Upper lobe of right lung (tissue), 1 donor: ENCODE results near the gene OSBPL3. TPM values are rescaled to one million over a fixed set of nuclear protein-coding genes. Genes with fewer than 3 reads are reported as not detected.

Experiments
- ATAC-seq: fragments of 200-7000 bp; cut with Tn5 transposase; one replicate; pipeline ENCODE4 v1.9.1; 2020; ENCODE audit warnings: mild to moderate bottlenecking, moderate library complexity
- DNase-seq: peaks from one replicate; pipeline ENCODE4 v3.0.0-alpha.2; 2020
- H3K27ac ChIP-seq: fragments of 200-600 bp; one replicate; pipeline ENCODE4 v1.8.0; 2022
- H3K27me3 ChIP-seq: fragments of 200-600 bp; one replicate; pipeline ENCODE4 v1.8.0; 2022; ENCODE audit warnings: mild to moderate bottlenecking
- H3K36me3 ChIP-seq: fragments of 200-600 bp; one replicate; pipeline ENCODE4 v1.8.0; 2022
- H3K4me1 ChIP-seq: fragments of 200-600 bp; one replicate; pipeline ENCODE4 v1.8.0; 2022
- H3K4me3 ChIP-seq: fragments of 200-600 bp; one replicate; pipeline ENCODE4 v1.8.0; 2022; ENCODE audit warnings: mild to moderate bottlenecking
- H3K9me3 ChIP-seq: fragments of 200-600 bp; one replicate; pipeline ENCODE4 v1.8.0; 2022
- intact Hi-C: fragments of 100-400 bp; cut with DNase I; formaldehyde crosslinking; loops from one replicate; pipeline ENCODE4 v1.11.0; 2022
- total RNA-seq: library from RNA; stranded (reverse); fragmentation: NEBNext Ultra II Directional; extraction: Animal tissue kit (Norgen Biotek cat#: 25700); gene quantifications from one replicate; pipeline ENCODE4 v1.2.1, GENCODE V29; 2021
- TF ChIP-seq, protein P1 (sequence below): fragments of 200-600 bp; IDR thresholded peaks from one replicate; pipeline ENCODE4 v1.8.0; 2022; ENCODE audit warnings: antibody characterized with exemption
- donor health status: DM: no; HTN: yes; CAD: no; lungs with severe emphysema.

The OSBPL3 gene
- total RNA-seq, 1 donor from 2014 or later, result 23.7 TPM

DNA sequence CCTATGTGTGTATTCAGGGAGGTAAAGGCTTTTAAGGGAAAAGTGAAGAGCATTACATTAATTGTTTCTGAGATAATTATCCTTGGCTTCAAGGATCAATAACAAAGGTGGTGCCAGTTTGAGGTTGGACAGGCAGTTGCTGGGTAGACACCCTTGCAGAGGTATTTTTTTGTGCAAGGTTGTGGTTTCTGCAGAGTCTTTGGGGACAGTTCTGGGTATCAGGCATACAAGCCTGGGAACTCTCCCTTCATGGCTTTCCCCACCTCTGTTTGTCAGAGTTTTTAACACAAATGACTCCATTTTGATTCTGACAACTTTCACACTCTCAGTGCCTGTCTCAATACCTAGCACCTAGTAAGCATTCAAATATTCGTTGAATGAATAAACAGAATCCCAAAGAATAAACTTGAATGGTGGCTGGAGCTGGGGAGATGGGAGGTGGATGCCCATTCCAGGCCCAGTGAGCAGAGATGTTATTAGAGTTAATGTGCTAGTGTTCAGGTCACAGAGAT lies 7.4 kb upstream of the OSBPL3 start:
- ATAC-seq (no peak), DNase-seq (no peak)
- Histone ChIP-seq H3K27ac (no peak overlapping the region), H3K4me3 (no peak overlapping the region), H3K36me3 (no peaks in the 10 kb centered on the region), H3K9me3 (no peaks in the 10 kb centered on the region), H3K27me3 (no peaks in the 10 kb centered on the region), H3K4me1 (no peaks in the 10 kb centered on the region)
- intact Hi-C loops, result no loop called here
- TF ChIP-seq, protein P1, sequence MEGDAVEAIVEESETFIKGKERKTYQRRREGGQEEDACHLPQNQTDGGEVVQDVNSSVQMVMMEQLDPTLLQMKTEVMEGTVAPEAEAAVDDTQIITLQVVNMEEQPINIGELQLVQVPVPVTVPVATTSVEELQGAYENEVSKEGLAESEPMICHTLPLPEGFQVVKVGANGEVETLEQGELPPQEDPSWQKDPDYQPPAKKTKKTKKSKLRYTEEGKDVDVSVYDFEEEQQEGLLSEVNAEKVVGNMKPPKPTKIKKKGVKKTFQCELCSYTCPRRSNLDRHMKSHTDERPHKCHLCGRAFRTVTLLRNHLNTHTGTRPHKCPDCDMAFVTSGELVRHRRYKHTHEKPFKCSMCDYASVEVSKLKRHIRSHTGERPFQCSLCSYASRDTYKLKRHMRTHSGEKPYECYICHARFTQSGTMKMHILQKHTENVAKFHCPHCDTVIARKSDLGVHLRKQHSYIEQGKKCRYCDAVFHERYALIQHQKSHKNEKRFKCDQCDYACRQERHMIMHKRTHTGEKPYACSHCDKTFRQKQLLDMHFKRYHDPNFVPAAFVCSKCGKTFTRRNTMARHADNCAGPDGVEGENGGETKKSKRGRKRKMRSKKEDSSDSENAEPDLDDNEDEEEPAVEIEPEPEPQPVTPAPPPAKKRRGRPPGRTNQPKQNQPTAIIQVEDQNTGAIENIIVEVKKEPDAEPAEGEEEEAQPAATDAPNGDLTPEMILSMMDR, result no peak

DNA sequence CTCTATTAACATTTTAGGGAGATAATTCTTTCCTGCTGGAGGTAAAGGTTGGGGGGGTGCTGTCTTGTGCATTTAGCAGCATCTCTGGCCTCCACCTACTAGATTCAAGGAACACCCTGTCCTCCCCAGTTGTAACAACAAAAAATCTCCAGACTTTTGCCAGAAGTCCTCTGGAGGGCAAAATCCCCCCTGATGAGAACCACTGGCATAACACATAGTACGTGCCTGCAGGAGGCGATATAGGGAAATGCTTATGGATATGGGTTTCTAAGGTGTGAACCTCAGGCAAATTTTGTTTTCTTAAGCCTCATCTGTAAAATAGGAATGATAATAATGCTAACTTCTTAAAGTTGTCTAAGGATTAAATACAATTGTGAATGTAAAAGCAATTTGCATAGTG lies 2.9 kb upstream of the OSBPL3 start:
- Histone ChIP-seq H3K9me3 (no peaks in the 10 kb centered on the region), H3K4me3 (no peak overlapping the region), H3K4me1 (peaks cover 5% of the 10 kb centered on the region), H3K36me3 (no peaks in the 10 kb centered on the region), H3K27me3 (no peaks in the 10 kb centered on the region), H3K27ac (no peak overlapping the region)
- ATAC-seq, result no peak
- intact Hi-C loops, result no loop called here
- no peak for DNase-seq
- TF ChIP-seq, protein P1, result no peak

DNA sequence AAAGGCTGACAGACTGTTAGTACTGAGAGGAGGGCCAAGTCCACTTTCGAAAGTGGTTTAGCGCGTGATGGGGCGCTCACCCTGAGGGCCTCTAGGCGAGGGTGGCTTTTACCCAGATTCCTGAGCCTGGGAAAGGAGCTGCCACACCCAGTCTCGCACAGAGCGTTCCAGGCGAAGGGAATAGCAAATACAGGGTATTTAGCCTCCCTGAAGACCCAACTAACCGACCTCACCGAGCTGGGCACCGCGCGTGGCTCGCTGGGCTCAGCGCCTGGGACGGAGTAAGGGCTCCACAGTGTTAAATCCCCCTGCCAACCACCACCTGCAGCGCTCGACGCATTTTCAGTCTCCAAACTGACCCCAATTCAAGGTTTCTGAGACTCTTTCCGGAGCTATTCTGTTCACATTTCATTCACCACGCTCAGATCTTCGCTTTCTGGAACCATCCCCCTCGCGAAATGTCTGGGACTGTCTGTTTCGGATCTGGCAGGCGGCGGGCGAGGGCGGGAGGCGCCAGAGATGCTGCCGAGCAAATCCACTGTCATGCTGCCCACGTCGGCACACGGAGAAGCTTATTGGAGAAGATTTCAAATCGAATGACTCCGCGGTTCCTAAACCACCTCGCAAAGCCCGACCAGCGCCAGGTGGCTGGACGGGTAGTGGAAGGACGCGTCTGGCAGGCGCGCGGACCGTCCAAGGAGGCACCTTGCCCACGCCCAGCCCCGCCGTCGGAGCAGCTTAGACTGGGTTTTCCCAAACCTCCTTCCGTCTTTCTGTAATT lies 1.4 kb upstream of the OSBPL3 start:
- Histone ChIP-seq H3K27ac (peak overlapping the region; percentile 75), H3K4me3 (peak overlapping the region; percentile 60), H3K4me1 (peaks cover 5% of the 10 kb centered on the region), H3K27me3 (no peaks in the 10 kb centered on the region), H3K9me3 (no peaks in the 10 kb centered on the region), H3K36me3 (no peaks in the 10 kb centered on the region)
- TF ChIP-seq, protein P1, result no peak
- intact Hi-C loops, result no loop called here
- DNase-seq (peak; percentile 75), ATAC-seq (peak; percentile 22)

DNA sequence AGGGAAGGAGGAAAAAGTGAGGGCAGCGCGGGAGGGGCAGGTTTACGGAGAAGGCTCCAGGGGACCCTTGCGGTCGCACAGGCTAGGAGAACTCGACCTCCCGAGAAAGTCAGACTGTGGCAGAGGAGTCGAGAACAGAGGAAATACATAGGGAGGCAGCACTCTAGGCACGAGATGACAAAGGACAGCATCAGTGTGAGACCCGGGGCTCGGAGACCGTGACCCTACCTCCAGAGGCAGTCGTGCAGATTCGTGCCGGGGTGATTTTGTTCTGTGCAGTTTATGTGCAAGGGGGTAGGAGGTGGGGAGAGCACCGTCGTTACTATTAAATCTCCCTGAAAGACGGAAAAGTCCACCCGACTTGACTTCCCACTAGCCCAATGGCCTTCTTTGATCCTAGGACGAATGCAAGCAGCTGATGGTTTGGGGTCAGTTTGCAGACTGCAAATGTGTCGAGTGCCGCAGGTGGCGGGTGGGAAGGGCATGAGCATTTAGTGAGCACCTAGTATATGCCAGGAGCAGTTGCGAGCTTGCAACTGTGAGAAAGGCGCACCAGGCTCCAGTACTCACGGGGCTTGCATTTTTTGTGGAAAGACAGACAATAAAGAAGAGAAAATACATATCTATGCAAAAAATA lies 674 bp upstream of the OSBPL3 start:
- intact Hi-C loops, result no loop called here
- Histone ChIP-seq H3K9me3 (no peaks in the 10 kb centered on the region), H3K27ac (peak overlapping the region; percentile 75), H3K27me3 (no peaks in the 10 kb centered on the region), H3K4me1 (peaks cover 5% of the 10 kb centered on the region), H3K36me3 (no peaks in the 10 kb centered on the region), H3K4me3 (peak overlapping the region; percentile 60)
- TF ChIP-seq, protein P1, result no peak
- DNase-seq, result peak; percentile 68
- ATAC-seq, result no peak

DNA sequence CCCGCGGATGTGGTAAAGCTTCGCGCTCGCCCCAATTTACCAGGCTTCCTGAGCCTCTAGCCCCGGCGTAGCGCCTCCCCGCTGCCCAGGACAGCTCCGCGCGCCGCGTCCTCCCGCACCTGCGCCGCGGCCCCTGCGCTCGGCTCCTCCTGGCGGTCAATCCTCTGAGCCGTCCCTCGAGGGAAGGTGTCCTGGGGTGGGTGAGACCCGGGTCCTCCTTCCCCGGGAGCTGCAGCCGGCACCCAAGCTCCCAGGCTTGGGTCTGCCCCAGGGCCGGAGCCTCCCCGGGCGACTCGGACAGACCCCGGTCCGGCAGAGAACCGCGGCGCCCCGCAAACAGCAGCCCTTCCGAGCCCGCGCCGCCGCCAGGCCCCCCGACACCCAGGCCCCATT lies 512 bp downstream of the OSBPL3 start:
- TF ChIP-seq, protein P1, result peak; percentile 45
- ATAC-seq (peak; percentile 67), DNase-seq (peak; percentile 85)
- Histone ChIP-seq H3K4me1 (peaks cover 5% of the 10 kb centered on the region), H3K36me3 (no peaks in the 10 kb centered on the region), H3K27ac (peak overlapping the region; percentile 79), H3K9me3 (no peaks in the 10 kb centered on the region), H3K4me3 (peak overlapping the region; percentile 60), H3K27me3 (no peaks in the 10 kb centered on the region)
- intact Hi-C loops, result no loop called here
